Cortex of kidney (tissue), 1 donor: ENCODE measurements around the gene CPSF4.

Experiments used
- DNase-seq: peaks from one replicate; lab custom pipeline; 2025; lab: John Stamatoyannopoulos, UW

The CPSF4 gene

DNA sequence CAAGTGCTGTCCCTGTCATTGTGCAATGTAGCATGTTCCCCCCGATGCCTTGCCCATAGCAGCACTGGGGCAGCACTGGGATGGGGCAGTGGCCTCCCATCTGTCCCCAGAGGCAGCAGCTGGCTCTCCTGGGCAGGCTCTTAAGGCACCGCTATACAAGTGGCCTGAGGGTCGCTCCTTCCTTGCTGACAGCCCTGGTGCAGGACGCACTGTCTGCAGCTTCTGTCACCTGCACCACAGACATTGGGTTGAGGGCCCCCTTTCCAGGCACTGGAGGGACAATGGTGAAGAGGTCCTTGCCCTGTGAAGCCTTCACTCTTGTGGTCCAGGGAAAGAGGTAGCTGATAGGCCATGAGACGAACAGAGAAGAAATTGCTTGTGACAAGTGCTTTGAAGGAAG is 10.6 kb downstream of the CPSF4 start:
- DNase-seq: no peak

DNA sequence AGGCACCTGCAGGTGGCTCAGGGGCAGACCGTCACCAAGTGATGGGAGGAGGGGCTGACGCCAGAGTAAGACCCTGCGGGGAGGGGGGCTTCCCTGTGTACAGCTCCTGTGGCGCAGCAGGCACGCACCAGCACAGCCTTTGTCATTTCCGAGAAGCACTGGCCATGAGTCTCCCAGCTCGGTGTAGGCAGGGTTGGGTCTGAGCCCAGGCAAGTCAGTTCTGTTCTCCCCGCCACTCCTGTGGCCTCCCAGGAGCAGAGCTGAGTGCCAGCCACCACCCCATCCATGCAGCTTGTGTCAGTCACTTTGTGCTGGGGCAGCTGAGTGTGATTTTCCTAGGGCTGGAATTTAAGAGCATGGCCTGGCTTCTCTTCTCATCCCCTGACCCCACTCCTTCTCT is 13.2 kb downstream of the CPSF4 start:
- DNase-seq: no peak

DNA sequence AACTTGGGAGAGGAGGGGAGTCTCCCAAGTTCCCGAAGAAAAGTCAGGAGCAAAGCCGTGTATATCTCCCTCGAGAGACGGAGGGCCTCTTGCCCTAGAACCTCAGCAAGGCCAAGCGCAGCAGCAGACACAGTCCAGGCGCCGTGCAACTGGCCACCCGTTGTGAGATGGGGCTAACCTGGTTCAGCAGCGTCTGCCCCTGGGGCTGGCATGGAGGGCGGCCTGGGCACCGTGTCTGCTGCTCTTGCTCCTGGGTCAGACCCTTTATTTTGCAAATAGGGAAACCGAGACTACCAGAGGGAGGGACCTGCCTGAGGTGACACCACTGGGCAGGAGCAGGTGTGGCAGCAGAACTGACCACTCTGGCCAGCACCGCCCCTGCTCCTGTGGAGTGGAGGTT is 13.8 kb downstream of the CPSF4 start:
- DNase-seq: no peak

DNA sequence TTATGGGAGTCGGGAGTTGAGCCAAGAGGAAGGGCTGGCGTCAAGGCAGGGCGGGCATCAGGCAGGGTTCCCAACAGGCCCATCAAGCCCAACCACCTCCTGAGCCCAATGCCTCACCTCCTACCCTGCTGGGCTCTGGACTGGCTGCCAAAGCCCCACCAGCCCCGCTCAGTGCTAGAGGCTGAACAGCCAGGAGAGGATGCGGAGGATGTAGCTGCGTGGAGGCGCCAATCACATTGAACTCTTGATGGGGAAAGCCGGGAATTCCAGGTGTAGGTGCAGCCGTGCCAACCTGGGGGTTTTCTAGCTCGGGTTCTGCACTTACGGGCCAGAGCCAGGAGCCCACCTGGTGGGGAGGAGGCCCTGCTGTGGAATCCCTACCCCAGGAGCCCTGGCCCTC is 14.4 kb downstream of the CPSF4 start:
- no peak for DNase-seq

DNA sequence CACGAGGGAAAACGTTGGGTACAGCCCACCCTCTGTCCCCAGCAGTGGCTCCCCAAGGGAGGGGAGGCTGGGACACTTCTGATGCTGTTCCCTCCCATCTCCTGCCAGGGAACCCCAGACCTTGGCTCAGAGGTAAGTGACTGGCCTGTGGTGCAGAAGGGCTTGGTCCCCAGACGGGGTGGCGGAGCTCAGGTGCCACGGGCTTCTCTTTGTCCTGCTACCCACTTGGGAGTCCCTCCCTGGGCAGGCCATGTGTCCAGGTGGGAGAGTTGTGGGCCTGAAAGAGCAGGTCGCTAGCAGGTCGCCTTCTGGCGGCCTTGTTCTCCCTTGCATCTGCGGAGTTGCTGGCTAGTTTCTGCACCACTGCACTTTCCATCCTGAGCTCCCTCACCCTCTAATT is 17.1 kb downstream of the CPSF4 start:
- no peak for DNase-seq

DNA sequence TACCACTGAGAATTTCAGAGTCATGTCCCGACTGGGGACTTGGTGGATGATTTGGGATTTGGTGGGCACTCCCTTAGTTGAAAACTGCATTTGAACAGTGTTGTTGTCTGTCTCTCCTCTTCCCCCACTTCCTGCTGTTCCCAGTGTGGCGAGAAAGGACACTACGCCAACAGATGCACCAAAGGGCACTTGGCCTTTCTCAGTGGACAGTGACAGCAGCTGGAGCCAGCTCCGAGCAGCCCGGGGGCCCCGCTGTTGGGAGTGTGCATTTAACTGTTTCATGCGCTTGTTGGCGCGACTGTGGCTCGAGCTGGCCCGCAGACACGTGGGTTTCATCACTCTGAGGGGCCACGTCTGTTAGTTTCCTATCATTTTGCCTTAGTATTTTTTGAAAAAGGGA is 17.5 kb downstream of the CPSF4 start:
- DNase-seq: no peak

DNA sequence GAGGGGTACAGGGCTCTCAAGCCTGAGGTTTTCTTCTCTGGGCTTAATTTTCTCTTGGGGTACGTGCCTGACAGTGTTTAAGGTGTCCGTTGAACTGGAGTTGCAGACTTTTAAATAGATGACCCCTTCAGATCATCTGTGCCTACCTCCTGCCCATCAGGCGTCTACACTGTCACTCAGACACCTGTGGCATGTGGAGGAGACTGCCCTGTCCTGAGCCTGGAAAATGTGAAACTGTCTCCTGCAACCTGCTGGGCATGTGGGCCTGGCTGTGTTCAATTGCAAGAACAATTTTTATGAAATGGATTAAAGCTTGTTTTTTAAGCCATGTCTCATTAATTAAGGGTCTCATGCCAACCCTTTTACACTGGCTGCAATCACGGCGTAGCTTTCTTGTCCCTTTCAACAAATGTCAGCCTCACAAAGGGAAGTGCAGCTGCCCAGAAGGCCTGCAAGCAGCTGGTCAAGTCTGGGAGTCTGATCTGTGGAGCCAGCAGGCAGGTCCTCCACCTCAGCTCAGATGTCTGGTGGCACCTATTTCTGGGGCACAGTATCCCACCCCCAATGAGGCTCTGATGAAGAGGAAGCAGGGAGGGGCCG is 18.4 kb downstream of the CPSF4 start:
- no peak for DNase-seq

DNA sequence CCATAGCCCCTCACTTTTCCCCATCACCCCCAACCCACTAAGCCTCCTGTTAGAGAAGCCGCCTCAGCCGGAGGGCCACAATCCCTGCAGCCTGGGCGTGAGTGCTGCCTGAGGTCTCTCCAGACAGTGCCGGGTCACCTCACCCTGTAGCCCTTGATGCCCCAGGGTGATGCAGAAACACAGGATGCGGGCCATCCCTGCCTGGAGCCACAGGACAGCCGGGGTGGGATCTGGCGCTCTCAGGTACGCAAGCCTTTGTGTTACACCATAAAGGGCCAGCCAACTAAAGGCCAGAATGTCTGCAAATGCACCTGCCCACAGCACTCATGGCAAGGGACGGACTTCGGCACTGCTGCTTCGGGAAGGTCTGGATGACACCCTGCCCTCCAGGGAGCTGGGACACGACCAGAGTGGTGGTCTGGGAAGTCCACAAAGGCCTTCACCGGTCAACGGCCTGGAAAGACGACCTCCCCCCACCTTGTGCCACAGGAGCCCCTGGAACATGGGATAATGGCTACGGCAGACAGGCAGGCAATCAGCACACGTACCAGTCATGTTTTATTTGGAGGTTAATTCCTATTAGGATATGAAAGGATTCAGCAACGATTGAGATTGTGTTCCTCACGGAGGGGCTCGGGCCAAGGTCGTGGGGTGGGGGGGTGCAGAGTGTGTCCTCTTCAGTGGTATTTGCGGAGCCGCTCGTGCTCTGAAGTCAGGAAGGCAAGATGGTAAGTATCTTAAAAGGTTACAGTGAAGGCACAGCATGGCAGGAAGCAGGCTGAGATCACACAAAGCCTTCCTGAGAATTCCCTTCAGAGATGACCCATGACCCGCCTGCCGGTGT is 19.1 kb downstream of the CPSF4 start:
- DNase-seq: no peak

DNA sequence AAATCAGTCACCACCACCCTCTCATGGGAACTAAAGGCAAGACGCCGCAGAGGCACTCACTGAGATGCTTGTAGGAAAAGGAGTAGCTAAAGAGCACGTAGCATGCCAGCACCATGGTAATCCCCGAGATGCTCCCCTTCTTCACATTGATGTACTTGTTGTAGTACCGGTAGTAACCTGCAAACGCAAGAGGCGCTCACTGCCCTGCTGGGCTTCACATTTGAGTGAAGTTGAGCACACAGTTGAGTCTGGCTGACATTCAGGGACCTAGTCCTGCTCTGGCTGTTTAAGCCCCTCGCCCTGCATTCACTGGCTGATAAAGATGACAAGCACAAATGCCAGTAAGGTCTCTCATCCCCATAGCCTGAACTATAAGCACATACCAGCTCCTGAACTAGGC is 20.3 kb downstream of the CPSF4 start:
- no peak for DNase-seq

DNA sequence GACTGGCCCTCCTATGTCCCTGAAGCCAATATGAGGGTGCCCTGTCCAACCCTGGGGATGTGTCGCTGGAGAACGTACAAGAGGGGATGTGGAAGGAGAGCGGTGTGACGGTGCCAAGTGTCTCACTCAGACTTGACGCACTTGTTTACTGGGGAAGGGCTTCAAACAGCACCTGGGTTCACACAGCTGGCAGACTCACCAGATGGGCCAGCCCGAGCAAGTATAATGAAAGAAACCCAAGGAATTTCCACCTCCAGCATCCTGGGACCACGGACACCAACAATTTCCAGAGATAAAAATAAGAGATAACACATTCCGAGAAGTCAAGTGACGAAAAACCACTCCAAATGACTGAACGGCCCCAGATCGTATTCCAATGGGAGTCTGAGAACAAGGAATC is 21.9 kb downstream of the CPSF4 start:
- no peak for DNase-seq

DNA sequence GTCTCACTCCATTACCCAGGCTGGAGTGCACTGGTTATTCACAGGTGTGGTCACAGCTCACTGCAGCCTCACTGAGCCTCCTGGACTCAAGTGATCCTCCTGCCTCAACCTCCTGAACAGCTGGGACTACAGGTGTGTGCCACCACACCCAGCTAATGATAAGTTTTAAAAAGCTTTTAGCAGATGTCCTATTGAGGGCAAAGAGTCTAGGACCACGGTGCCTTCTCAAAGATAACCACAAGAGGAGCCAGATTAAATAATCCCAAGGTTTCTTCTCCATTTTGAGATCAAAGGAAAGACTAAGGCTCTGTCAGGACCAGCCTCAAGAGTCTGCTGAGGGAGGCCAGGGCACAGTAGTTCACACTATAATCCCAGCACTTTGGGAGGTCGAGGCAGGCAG is 22.5 kb downstream of the CPSF4 start:
- DNase-seq: no peak

DNA sequence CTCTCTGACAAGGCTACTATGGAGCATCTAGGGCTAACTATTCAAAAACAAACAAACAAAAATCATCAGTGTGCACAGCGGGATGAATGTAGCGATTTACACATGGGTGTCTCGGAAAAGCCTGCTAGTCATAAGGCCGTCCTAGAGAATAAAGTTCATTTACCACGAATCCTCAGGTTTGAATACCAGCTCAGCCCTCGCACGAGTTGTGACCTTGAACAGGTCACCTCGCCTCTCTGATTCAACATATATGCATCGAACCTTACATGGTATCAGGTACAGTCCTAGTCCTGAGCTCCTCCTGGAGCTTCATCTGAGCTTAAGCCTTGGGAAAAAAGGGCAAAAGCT is 26.7 kb downstream of the CPSF4 start:
- no peak for DNase-seq

DNA sequence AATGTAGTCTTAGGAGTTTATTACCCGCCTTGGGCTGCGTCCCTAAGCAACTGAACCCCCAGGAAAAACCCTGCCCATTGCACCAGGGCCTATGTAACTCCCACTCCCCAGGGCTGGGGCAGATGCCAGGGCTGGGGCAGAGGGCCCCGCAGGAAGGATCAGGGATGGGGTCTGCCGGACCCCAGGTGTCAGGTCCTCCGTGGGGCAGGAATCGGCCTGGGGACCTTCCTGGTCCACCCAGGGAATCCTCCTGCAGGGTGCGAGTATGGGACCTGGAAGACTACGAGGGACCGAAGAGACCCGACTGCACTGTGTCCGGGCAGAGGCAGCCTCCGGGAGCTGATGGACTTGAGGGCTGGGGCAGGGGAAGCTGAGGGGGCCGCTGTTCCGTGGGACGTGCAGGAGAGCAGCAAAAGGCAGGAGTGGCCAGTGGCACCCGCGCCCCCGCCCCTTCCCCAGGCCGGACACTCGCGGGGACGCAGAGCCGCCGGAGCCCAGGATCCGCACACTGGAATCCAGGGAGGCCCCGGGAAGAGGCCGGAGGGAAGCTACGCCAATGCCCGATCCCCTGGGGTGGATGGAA is 29.7 kb downstream of the CPSF4 start:
- no peak for DNase-seq

DNA sequence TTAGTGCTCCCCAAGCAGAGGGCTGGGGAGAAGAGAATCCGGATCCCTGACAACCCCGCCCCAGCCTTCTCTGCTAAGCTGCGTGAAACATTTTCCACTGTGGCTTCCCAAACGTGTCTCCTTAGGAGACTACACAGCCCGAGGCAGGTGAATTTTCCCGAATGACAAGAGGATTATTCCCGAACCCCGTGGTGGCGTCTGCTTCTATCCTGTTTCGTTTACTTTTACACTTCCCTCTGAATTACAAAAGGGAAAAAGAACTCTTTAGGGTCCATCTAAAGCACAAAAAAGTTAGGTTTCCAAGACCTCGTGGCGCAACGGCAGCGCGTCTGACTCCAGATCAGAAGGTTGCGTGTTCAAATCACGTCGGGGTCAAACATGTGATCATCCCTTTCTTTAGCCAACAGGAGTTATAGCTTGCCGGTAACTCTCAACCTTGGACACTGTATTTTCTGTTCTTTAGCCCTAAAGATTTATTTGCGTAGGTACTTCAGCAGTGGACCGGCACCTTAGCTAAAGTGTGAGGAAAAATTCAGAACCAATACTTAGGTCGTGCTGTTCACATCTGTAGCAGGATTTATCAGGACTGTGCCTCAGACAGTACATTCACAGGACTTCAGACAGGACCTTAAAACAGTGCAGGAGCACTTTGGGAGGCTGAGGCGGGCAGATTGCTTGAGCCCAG is 30.8 kb downstream of the CPSF4 start:
- DNase-seq: no peak

DNA sequence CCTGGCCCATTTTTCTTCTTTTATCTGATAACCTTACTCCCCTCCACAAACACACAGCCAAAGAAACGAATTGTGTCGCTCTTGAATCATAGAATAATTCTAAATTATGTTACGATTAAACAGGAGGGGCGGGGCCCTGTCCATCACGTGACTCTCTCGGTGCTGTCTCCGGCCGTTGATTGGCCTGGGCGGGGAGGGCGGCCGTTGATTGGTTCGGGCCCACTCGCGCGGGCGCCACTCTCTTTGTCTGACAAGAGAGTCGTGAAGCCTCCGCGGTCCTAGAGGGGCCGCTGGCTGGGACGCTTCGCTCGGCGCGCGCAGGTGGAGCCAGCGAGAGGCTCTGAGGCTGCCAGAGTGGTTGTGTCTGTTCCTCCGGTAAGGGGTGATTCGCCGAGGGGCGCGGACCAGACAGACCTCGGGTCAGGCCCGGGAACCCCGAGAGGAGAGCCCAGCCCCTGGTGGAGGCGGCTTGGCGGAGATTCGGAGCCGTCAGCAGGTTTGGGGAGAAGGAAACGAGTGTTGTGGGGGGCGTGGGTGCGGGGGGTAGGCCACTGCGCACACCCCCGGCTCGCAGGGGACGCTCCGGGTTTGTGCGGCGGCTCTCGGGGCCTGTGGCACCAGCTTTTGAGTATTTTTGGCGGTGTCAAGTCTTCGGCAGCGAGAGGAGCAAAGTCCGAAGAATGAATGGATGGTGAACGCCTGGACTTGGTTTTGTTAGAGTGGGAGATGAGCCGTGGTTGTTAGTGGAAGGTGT is 34.0 kb downstream of the CPSF4 start, which contains the start of gene ZNF789:
TSS of gene ZNF789 (plus strand) at position 330 of the 754 bp plus-strand sequence. CDS start 3,567 bp downstream, outside the sequence.
- DNase-seq: peak; percentile 75

DNA sequence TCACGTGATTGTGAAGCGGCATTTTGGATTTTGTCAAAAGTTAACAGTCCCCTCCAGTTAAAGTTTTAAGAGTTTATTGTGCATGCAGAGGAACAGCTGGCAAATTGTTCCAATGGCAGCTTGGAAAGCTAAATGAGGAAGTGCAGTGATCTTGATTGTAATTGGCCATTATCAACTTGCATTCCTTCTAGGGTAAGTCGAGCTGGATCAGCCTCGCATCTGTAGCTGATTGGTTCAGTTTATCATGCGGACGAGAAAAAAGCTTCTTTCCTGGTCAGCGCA is 34.5 kb downstream of the CPSF4 start:
- no peak for DNase-seq

DNA sequence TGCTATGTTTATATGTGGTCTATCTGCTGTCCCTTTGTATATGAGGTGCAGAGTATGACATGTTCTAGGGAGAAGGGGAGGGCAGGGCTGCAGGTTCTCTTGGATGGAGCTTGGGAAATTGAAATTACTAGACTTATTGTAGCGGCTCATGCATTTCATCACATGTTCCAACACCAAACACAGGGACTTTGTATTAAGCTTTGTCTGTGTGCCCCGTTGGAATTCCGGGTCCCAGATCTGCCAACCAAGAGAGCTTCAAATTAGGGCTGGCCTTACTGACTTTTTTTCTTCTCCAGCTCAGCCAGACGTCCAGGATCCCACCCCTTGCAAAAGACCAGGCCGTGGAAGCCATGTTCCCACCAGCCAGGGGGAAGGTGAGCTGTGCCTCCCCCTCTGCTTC is 37.4 kb downstream of the CPSF4 start:
- no peak for DNase-seq

DNA sequence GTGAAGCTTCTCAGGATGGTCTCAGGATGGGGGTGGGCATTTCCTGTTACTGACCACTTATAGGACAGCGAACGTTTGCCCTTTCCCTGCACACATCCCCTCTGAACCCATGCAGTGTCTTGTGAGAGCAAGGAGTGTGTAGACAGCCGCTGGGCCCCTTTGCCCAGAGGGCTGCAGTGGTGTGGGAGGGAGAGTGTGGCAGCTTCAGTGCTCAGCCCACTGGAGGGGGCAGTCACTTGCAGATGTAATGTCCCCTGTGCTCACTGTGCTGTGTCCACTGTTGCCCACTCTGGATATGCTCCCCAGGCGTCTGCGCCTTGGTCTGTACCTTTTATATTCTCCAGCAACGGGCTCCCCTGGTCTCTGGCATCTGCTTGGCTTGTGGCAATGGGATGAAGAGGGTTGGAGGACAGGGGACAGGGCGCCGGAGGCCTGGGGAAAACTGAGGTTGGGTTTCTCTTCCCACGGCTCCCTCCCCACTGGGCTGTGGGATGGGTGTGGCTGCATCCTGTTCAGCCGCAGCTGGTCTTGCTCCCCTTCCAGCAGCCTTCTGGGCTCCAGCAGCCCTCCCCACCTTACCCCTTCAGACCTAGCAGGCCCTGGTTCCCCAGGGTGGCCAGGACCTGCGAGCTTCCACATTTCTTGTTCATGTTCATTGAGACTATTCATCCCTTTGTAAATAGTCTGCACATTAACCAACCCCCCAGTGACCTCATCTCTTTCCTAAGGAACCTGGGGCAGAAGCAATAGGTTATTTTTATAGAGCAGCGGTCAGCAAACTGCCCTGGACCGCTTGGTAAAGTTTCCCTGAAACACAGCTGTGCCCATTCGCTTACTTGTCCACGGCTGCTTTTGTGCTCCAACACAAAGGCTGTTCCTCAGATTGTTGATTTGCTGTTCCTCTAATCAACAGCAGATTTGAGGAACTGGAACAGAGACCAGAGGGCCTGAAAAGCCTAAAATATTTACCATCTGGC is 40.0 kb downstream of the CPSF4 start:
- DNase-seq: no peak

DNA sequence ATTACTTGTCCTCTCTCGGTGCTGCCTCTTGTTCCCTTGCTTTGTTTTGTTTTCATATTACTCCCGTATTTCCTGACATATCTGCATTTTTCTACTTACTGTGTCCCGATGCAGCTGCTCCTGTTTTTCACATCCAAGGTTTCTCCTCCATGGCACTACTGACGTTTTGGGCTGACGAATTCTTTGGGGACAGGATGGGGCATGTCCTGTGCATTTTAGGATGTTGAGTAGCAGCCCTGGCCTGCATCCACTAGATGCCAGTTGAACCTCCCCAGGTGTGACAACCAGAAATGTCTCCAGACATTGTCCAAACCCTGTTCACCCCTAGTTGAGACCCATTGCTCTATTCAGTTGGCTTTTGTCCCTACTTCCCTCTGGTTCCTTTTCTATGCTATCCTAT is 46.4 kb downstream of the CPSF4 start:
- DNase-seq: no peak

DNA sequence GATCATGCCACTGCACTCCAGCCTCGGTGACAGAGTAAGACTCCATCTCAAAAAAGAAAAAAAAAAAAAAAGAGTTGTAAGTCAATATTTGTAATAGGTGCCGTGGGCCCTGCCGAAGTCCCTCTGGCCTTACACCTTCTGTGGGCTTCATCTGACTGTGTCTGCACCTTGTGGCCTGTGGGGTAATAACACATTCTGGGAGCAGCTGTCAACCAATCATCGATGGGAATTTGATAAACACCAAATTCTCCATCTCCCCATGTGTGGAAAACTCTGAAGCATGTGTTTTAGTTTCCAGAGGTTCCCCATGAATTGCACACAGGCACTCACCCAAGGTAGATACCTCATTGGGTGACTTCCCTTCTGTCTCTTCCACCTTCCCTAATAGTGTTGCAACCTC is 50.5 kb downstream of the CPSF4 start:
- DNase-seq: no peak

DNA sequence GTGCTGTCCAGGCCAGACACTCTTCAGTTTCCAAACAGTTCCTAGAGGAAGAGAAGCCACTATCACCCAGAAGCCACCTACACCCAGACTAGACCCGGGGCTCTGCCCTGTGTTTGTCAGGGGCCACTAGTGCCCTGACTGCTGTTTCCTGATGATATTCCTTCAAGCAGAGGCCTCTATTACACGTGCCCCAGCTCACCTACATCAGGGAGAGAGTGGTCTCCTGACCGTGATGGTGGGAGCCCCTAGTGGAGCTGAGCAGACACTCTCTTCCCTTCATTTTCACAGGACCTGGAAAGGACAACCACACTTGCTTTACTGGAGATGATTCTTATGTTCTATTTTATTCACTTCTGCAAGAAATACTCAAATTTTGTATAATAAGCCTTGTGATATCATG is 52.1 kb downstream of the CPSF4 start:
- DNase-seq: no peak
